Endodermal cell (in vitro differentiated cells): ENCODE measurements around the gene TRRAP. TPM values are rescaled to one million over a fixed set of nuclear protein-coding genes. Genes with fewer than 3 reads are reported as not detected.

Experiments
- DNase-seq: peaks from one replicate; pipeline ENCODE4 v3.0.0-alpha.2; 2017
- H3K27ac ChIP-seq: 2 replicates; pipeline ENCODE4 v1.5.1; 2013; ENCODE audit warnings: mild to moderate bottlenecking, low read depth, low read length, moderate library complexity
- H3K27me3 ChIP-seq: 2 replicates; pipeline ENCODE4 v1.6.1; 2013; ENCODE audit warnings: mild to moderate bottlenecking, low read length, moderate library complexity; ENCODE audit not compliant: insufficient read depth, control insufficient read depth, poor library complexity, severe bottlenecking
- H3K36me3 ChIP-seq: 2 replicates; pipeline ENCODE4 v1.7.0; 2013; ENCODE audit warnings: mild to moderate bottlenecking, low read length, moderate library complexity; ENCODE audit not compliant: control insufficient read depth, insufficient read depth
- H3K4me1 ChIP-seq: one replicate; pipeline ENCODE4 v1.7.0; 2013; ENCODE audit warnings: low read length; ENCODE audit not compliant: control insufficient read depth, insufficient read depth
- H3K4me3 ChIP-seq: 2 replicates; pipeline ENCODE4 v1.5.1; 2013; ENCODE audit warnings: mild to moderate bottlenecking, low read length, moderate library complexity
- H3K9ac ChIP-seq: 2 replicates; pipeline ENCODE4 v1.6.1; 2013; ENCODE audit warnings: mild to moderate bottlenecking, low read length, moderate library complexity; ENCODE audit not compliant: poor library complexity, severe bottlenecking; ENCODE audit errors: extremely low read depth
- H3K9me3 ChIP-seq: 2 replicates; pipeline ENCODE4 v1.6.1; 2013; ENCODE audit warnings: mild to moderate bottlenecking, low read length, moderate library complexity; ENCODE audit not compliant: control insufficient read depth
- H3K27ac Mint-ChIP-seq: 2 replicates; pipeline ENCODE4 v1.8.0; 2020; ENCODE audit warnings: mixed read lengths
- H3K27me3 Mint-ChIP-seq: 2 replicates; pipeline ENCODE4 v1.8.0; 2021; ENCODE audit warnings: mild to moderate bottlenecking, mixed read lengths; ENCODE audit not compliant: insufficient read depth
- H3K36me3 Mint-ChIP-seq: 2 replicates; pipeline ENCODE4 v1.8.0; 2020; ENCODE audit warnings: low read depth, mixed read lengths
- H3K4me1 Mint-ChIP-seq: 2 replicates; pipeline ENCODE4 v1.8.0; 2020; ENCODE audit warnings: mixed read lengths
- H3K4me3 Mint-ChIP-seq: 2 replicates; pipeline ENCODE4 v1.8.0; 2020; ENCODE audit warnings: mild to moderate bottlenecking, moderate library complexity, mixed read lengths
- H3K9me3 Mint-ChIP-seq: 2 replicates; pipeline ENCODE4 v1.8.0; 2020; ENCODE audit warnings: mild to moderate bottlenecking, mixed read lengths
- CTCF ChIP-seq: fragments of 200-600 bp; sonication (generic); conservative IDR thresholded peaks from 2 replicates; pipeline ENCODE4 v1.5.0; 2021; ENCODE audit warnings: antibody characterized with exemption, mild to moderate bottlenecking
- WGBS, 2 experiments: methylation state at CpG; one replicate each; pipeline versions ENCODE4 v1.1.5 to v1.1.7; 2013; ENCODE audit warnings: missing lambda C conversion rate in 2 of 2, mixed read lengths in 1 of 2; ENCODE audit not compliant: insufficient coverage in 1 of 2, insufficient read length in 1 of 2; 5-methylcytosine and 5-hydroxymethylcytosine counted together
- total RNA-seq, 2 donors: library from RNA; stranded (reverse); fragmentation: NEBNext Ultra II Directional in 1 of 2; extraction: Animal tissue kit (Norgen Biotek cat#: 25700) in 1 of 2; gene quantifications; 2 replicates in 1 of 2; 3 replicates in 1 of 2; pipeline ENCODE4 v1.2.1, GENCODE V29; 2021

Gene TRRAP
- total RNA-seq, 2 donors from 2014 or later: 64.3 to 68.8 TPM

GRCh38 chr7:99046722-99047121, 168.4 kb downstream of the TRRAP start:
- no peak overlapping the region for H3K27ac ChIP-seq
- Mint-ChIP-seq H3K27ac (no peak overlapping the region), H3K4me3 (no peak overlapping the region), H3K27me3 (no peaks in the 10 kb centered on the region), H3K9me3 (no peaks in the 10 kb centered on the region), H3K4me1 (peaks cover 5% of the 10 kb centered on the region), H3K36me3 (peaks cover 74% of the 10 kb centered on the region)
- WGBS, 2 experiments: 86 to 90% methylated on average over 7 of the region's 8 CpGs
- H3K9ac ChIP-seq: no peak overlapping the region
- no peak overlapping the region for H3K4me3 ChIP-seq
- no peak for TF ChIP-seq CTCF
- no peaks in the 10 kb centered on the region for H3K27me3 ChIP-seq
- DNase-seq: no peak
- H3K36me3 ChIP-seq: peaks cover 92% of the 10 kb centered on the region
- no peaks in the 10 kb centered on the region for H3K4me1 ChIP-seq
- H3K9me3 ChIP-seq: no peaks in the 10 kb centered on the region

- H3K27ac ChIP-seq: no peak overlapping the region
- Mint-ChIP-seq H3K9me3 (no peaks in the 10 kb centered on the region), H3K36me3 (peaks cover 77% of the 10 kb centered on the region), H3K4me1 (peaks cover 5% of the 10 kb centered on the region), H3K27ac (peak overlapping the region; percentile 30), H3K4me3 (no peak overlapping the region), H3K27me3 (no peaks in the 10 kb centered on the region)
- H3K4me1 ChIP-seq: no peaks in the 10 kb centered on the region
- no peaks in the 10 kb centered on the region for H3K27me3 ChIP-seq
- peaks cover 93% of the 10 kb centered on the region for H3K36me3 ChIP-seq
- no peaks in the 10 kb centered on the region for H3K9me3 ChIP-seq
- no peak for TF ChIP-seq CTCF
- DNase-seq: no peak
- no peak overlapping the region for H3K9ac ChIP-seq
- 94 to 98% methylated on average over 14 to 15 of the region's 15 CpGs for WGBS, 2 experiments
- no peak overlapping the region for H3K4me3 ChIP-seq
These were observed 169.3 kb downstream of the TRRAP start for GRCh38 chr7:99047526-99048077.

GRCh38 chr7:99050971-99051370, 172.6 kb downstream of the TRRAP start:
- WGBS, 2 experiments: 88% methylated on average over 1 to 2 of the region's 2 CpGs
- H3K36me3 ChIP-seq: peaks cover 83% of the 10 kb centered on the region
- H3K27me3 Mint-ChIP-seq: no peaks in the 10 kb centered on the region
- DNase-seq: no peak
- peaks cover 75% of the 10 kb centered on the region for H3K36me3 Mint-ChIP-seq
- H3K27me3 ChIP-seq: no peaks in the 10 kb centered on the region
- H3K4me3 ChIP-seq: no peak overlapping the region
- H3K9ac ChIP-seq: no peak overlapping the region
- no peak for TF ChIP-seq CTCF
- H3K9me3 Mint-ChIP-seq: no peaks in the 10 kb centered on the region
- H3K4me1 ChIP-seq: no peaks in the 10 kb centered on the region
- peaks cover 5% of the 10 kb centered on the region for H3K4me1 Mint-ChIP-seq
- no peak overlapping the region for H3K27ac ChIP-seq
- no peak overlapping the region for H3K27ac Mint-ChIP-seq
- no peaks in the 10 kb centered on the region for H3K9me3 ChIP-seq
- H3K4me3 Mint-ChIP-seq: no peak overlapping the region
